ENCODE data around the gene ARHGEF5.
"Not testable (repeated sequence)": the region's sequence is repeated elsewhere in the genome, so short reads cannot be mapped to it uniquely, and the experiment has no call there.

- not testable (repeated sequence) for TF ChIP-seq FOXA1 (IDR thresholded peaks at IDR 0.05); SUZ12 (IDR thresholded peaks at IDR 0.05); FOXK2 (IDR thresholded peaks at IDR 0.05); HDGF (IDR thresholded peaks at IDR 0.05; ENCODE audit: borderline replicate concordance); SP1 (IDR thresholded peaks at IDR 0.05); BHLHE40 (IDR thresholded peaks at IDR 0.05; ENCODE audit: borderline replicate concordance); CTBP1 (IDR thresholded peaks at IDR 0.05; ENCODE audit: borderline replicate concordance); ELF4 (IDR thresholded peaks at IDR 0.05); L3MBTL2 (conservative IDR thresholded peaks at IDR 0.05); LEF1 (IDR thresholded peaks at IDR 0.05; ENCODE audit: borderline replicate concordance); TARDBP (IDR thresholded peaks at IDR 0.05); FOXM1 (IDR thresholded peaks at IDR 0.05; ENCODE audit: borderline replicate concordance); ARNT (IDR thresholded peaks at IDR 0.05); ZNF384 (IDR thresholded peaks at IDR 0.05)
Observed at GRCh38 chr7:144323359-144323758, 31.8 kb upstream of the ARHGEF5 start.
